Uterus (tissue), 4 donors: ENCODE results near the gene DPP8. TPM values are rescaled to one million over a fixed set of nuclear protein-coding genes. Genes with fewer than 3 reads are reported as not detected.

Source experiments
- DNase-seq, 2 donors: peaks; one replicate each; pipeline ENCODE4 v3.0.0-alpha.2; 2019 to 2020
- H3K27ac ChIP-seq, 2 donors: fragments of 200-600 bp; sonication (generic); 1 replicate in 1 of 2; 2 replicates in 1 of 2; pipeline ENCODE4 v1.5.1; 2016 to 2018
- H3K27me3 ChIP-seq, 2 donors: fragments of 200-600 bp; sonication (generic); one replicate each; pipeline ENCODE4 v1.5.1; 2018 to 2019; ENCODE audit warnings: control low read depth in 1 of 2
- H3K36me3 ChIP-seq, 2 donors: fragments of 200-600 bp; sonication (generic); one replicate each; pipeline ENCODE4 v1.5.1; 2019; ENCODE audit warnings: control low read depth in 1 of 2
- H3K4me1 ChIP-seq, 2 donors: fragments of 200-600 bp; sonication (generic); one replicate each; pipeline ENCODE4 v1.5.1; 2018 to 2019; ENCODE audit warnings: control low read depth in 1 of 2
- H3K4me3 ChIP-seq, 2 donors: fragments of 200-600 bp; sonication (generic); 1 replicate in 1 of 2; 2 replicates in 1 of 2; pipeline ENCODE4 v1.5.1; 2018 to 2019; ENCODE audit warnings: mild to moderate bottlenecking in 1 of 2
- H3K9me3 ChIP-seq, 2 donors: fragments of 200-600 bp; sonication (generic); one replicate each; pipeline ENCODE4 v1.5.1; 2019; ENCODE audit warnings: control low read depth in 1 of 2
- CTCF ChIP-seq, 4 experiments: fragments of 200-600 bp in 2 of 4; fragments of 450-650 bp in 2 of 4; sonication (generic) in 2 of 4; IDR thresholded peaks; one replicate each; pipeline ENCODE4 v1.5.1; 2016 to 2019; ENCODE audit warnings: antibody characterized with exemption in 4 of 4, mild to moderate bottlenecking in 2 of 4, moderate library complexity in 1 of 4
- POLR2A ChIP-seq, 2 donors: fragments of 450-650 bp; IDR thresholded peaks; one replicate each; pipeline ENCODE4 v1.6.1; 2016; ENCODE audit warnings: antibody characterized with exemption in 2 of 2, mild to moderate bottlenecking in 1 of 2, moderate library complexity in 1 of 2
- intact Hi-C: fragments of 100-400 bp; cut with DNase I; formaldehyde crosslinking; loops from one replicate; pipeline ENCODE4 v1.15.1; 2023; ENCODE audit warnings: low total_unique reads
- total RNA-seq, 4 donors: library from RNA; depleted of rRNA in 3 of 4; stranded (reverse); fragments of >200 nt in 3 of 4; gene quantifications; one replicate each; pipeline versions ENCODE4 v1.1.0 to v1.2.4, GENCODE V29; 2014 to 2023
- donor health status: DM: yes; HTN: yes; CAD: no.

DPP8 gene
- total RNA-seq = 10 to 100 TPM; 19.4 to 76.1 (median 36.8) TPM

- H3K27ac ChIP-seq = peak within 1 kb of the TSS; percentile 78 to 82
- TF ChIP-seq CTCF (IDR thresholded peaks at IDR 0.05) (peak; percentile 80 to 95 (median 86)), POLR2A (IDR thresholded peaks at IDR 0.05) (peak in 1 of 2 donors; percentile 56)
- H3K36me3 ChIP-seq = no peaks in the 10 kb centered on the region
- no peaks in the 10 kb centered on the region for H3K27me3 ChIP-seq
- H3K4me3 ChIP-seq = peak within 1 kb of the TSS; percentile 98
- no peaks in the 10 kb centered on the region for H3K9me3 ChIP-seq
- intact Hi-C loops = no loop called here
- peak; percentile 91 to 94 for DNase-seq
- H3K4me1 ChIP-seq = peaks cover 11 to 23% of the 10 kb centered on the region in 2 donors
Measured at GRCh38 chr15:65516997-65517865, at the start of gene DPP8. Gene DPP8 (minus strand): TSS chr15:65517689. CDS start chr15:65512553, 5,136 bp downstream.

- Histone ChIP-seq H3K9me3 (no peaks in the 10 kb centered on the region), H3K27me3 (no peaks in the 10 kb centered on the region), H3K27ac (no peak overlapping the region), H3K36me3 (no peaks in the 10 kb centered on the region), H3K4me3 (no peak overlapping the region), H3K4me1 (no peaks in the 10 kb centered on the region)
- no peak for DNase-seq
- TF ChIP-seq POLR2A (IDR thresholded peaks at IDR 0.05) (no peak), CTCF (IDR thresholded peaks at IDR 0.05) (no peak)
- intact Hi-C loops = no loop called here
Measured at GRCh38 chr15:65561934-65562333, 44.4 kb upstream of the DPP8 start.

- intact Hi-C loops = no loop called here
- H3K27me3 ChIP-seq = no peaks in the 10 kb centered on the region
- no peak for DNase-seq
- no peaks in the 10 kb centered on the region for H3K36me3 ChIP-seq
- no peaks in the 10 kb centered on the region for H3K4me1 ChIP-seq
- H3K27ac ChIP-seq = no peak overlapping the region
- H3K9me3 ChIP-seq = no peaks in the 10 kb centered on the region
- TF ChIP-seq CTCF (IDR thresholded peaks at IDR 0.05) = no peak
- no peak for TF ChIP-seq POLR2A (IDR thresholded peaks at IDR 0.05)
- H3K4me3 ChIP-seq = no peak overlapping the region
Measured at GRCh38 chr15:65559941-65560340, 42.5 kb upstream of the DPP8 start.

GRCh38 chr15:65558997-65559760 is 41.7 kb upstream of the DPP8 start:
- intact Hi-C loops = no loop called here
- no peak overlapping the region for H3K4me3 ChIP-seq
- no peaks in the 10 kb centered on the region for H3K9me3 ChIP-seq
- DNase-seq = no peak
- TF ChIP-seq CTCF (IDR thresholded peaks at IDR 0.05) = no peak
- no peak for TF ChIP-seq POLR2A (IDR thresholded peaks at IDR 0.05)
- H3K27me3 ChIP-seq = no peaks in the 10 kb centered on the region
- H3K27ac ChIP-seq = no peak overlapping the region
- no peaks in the 10 kb centered on the region for H3K4me1 ChIP-seq
- no peaks in the 10 kb centered on the region for H3K36me3 ChIP-seq

GRCh38 chr15:65558336-65558735 is 40.8 kb upstream of the DPP8 start:
- no peak overlapping the region for H3K27ac ChIP-seq
- H3K36me3 ChIP-seq = no peaks in the 10 kb centered on the region
- H3K27me3 ChIP-seq = no peaks in the 10 kb centered on the region
- H3K4me1 ChIP-seq = no peaks in the 10 kb centered on the region
- intact Hi-C loops = no loop called here
- no peaks in the 10 kb centered on the region for H3K9me3 ChIP-seq
- TF ChIP-seq CTCF (IDR thresholded peaks at IDR 0.05) (no peak), POLR2A (IDR thresholded peaks at IDR 0.05) (no peak)
- H3K4me3 ChIP-seq = no peak overlapping the region
- DNase-seq = no peak
